ENCODE data around the gene KLHDC8A. TPM values are rescaled to one million over a fixed set of nuclear protein-coding genes. Genes with fewer than 3 reads are reported as not detected.
A peak's percentile ranks its signal among the peaks of the same experiment; 100 is the strongest.

The KLHDC8A gene
- total RNA-seq, 1 donor from 2014 or later, result 0.12 TPM

GRCh38 chr1:205323794-205324193 lies 32.9 kb downstream of the KLHDC8A start:
- Mint-ChIP-seq H3K9me3 (ENCODE audit: low read depth) (no peaks in the 10 kb centered on the region), H3K27me3 (ENCODE audit: low read depth) (peaks cover 4% of the 10 kb centered on the region), H3K4me3 (ENCODE audit: unreplicated experiment) (no peak overlapping the region), H3K27ac (ENCODE audit: unreplicated experiment) (no peak overlapping the region), H3K4me1 (ENCODE audit: low read depth) (peaks cover 37% of the 10 kb centered on the region), H3K36me3 (ENCODE audit: low read depth) (no peaks in the 10 kb centered on the region)
- no peak for TF ChIP-seq CTCF (IDR thresholded peaks at IDR 0.05)
- DNase-seq (ENCODE audit: low spot score), result no peak

- no peaks in the 10 kb centered on the region for H3K9me3 Mint-ChIP-seq (ENCODE audit: low read depth)
Measured at GRCh38 chr1:205321959-205322283, 34.8 kb downstream of the KLHDC8A start.

GRCh38 chr1:205321162-205321958 lies 35.4 kb downstream of the KLHDC8A start, which contains the start of gene NUAK2:
Gene NUAK2 (minus strand): TSS chr1:205321745. CDS start chr1:205321628, 117 bp downstream.
- peaks cover 4% of the 10 kb centered on the region for H3K27me3 Mint-ChIP-seq (ENCODE audit: low read depth)
- peak within 1 kb of the TSS; percentile 94 for H3K4me3 Mint-ChIP-seq (ENCODE audit: unreplicated experiment)
- peaks cover 59% of the 10 kb centered on the region for H3K4me1 Mint-ChIP-seq (ENCODE audit: low read depth)

More at GRCh38 chr1:205321959-205322283, 34.8 kb downstream of the KLHDC8A start:
- peaks cover 56% of the 10 kb centered on the region for H3K4me1 Mint-ChIP-seq (ENCODE audit: low read depth)
- peaks cover 4% of the 10 kb centered on the region for H3K27me3 Mint-ChIP-seq (ENCODE audit: low read depth)
- H3K36me3 Mint-ChIP-seq (ENCODE audit: low read depth), result peaks cover 2% of the 10 kb centered on the region
- DNase-seq (ENCODE audit: low spot score), result no peak
- no peak overlapping the region for H3K4me3 Mint-ChIP-seq (ENCODE audit: unreplicated experiment)
- TF ChIP-seq CTCF (IDR thresholded peaks at IDR 0.05), result no peak
- no peak overlapping the region for H3K27ac Mint-ChIP-seq (ENCODE audit: unreplicated experiment)

GRCh38 chr1:205319081-205320018 lies 37.4 kb downstream of the KLHDC8A start:
- Mint-ChIP-seq H3K27me3 (ENCODE audit: low read depth) (no peaks in the 10 kb centered on the region), H3K36me3 (ENCODE audit: low read depth) (peaks cover 2% of the 10 kb centered on the region), H3K4me1 (ENCODE audit: low read depth) (peaks cover 57% of the 10 kb centered on the region), H3K4me3 (ENCODE audit: unreplicated experiment) (peak overlapping the region; percentile 94), H3K27ac (ENCODE audit: unreplicated experiment) (peak overlapping the region; percentile 30), H3K9me3 (ENCODE audit: low read depth) (no peaks in the 10 kb centered on the region)
- no peak for TF ChIP-seq CTCF (IDR thresholded peaks at IDR 0.05)
- no peak for DNase-seq (ENCODE audit: low spot score)

More at GRCh38 chr1:205321162-205321958, 35.4 kb downstream of the KLHDC8A start, which contains the start of gene NUAK2:
- Mint-ChIP-seq H3K27ac (ENCODE audit: unreplicated experiment) (peak within 1 kb of the TSS; percentile 83), H3K9me3 (ENCODE audit: low read depth) (no peaks in the 10 kb centered on the region), H3K36me3 (ENCODE audit: low read depth) (peaks cover 2% of the 10 kb centered on the region)
- no peak for DNase-seq (ENCODE audit: low spot score)
- TF ChIP-seq CTCF (IDR thresholded peaks at IDR 0.05), result peak; percentile 74

All from chondrocyte (in vitro differentiated cells).